C4-2B (cell line): ENCODE results near the gene ZKSCAN1.

Source experiments
- H3K27ac ChIP-seq: fragments of 450-650 bp; 2 replicates; pipeline ENCODE4 v1.5.1; 2017
- CTCF ChIP-seq: fragments of 450-650 bp; conservative IDR thresholded peaks from 2 replicates; pipeline ENCODE4 v1.5.1; 2017; ENCODE audit warnings: mild to moderate bottlenecking
- ZFX ChIP-seq: fragments of 450-650 bp; IDR thresholded peaks from 2 replicates; pipeline ENCODE4 v1.6.1; 2017

The ZKSCAN1 gene

GRCh38 chr7:100049441-100050291, 34.3 kb downstream of the ZKSCAN1 start, which contains the start of gene ZSCAN21:
ZSCAN21 (plus strand) TSS chr7:100049774; CDS start chr7:100057007, 7,233 bp downstream.
- H3K27ac ChIP-seq, result peak within 1 kb of the TSS; percentile 77
- peak; percentile 32 for TF ChIP-seq CTCF
- no peak for TF ChIP-seq ZFX

- H3K27ac ChIP-seq, result no peak overlapping the region
- no peak for TF ChIP-seq ZFX
- no peak for TF ChIP-seq CTCF
Observed at GRCh38 chr7:100051611-100052010, 36.2 kb downstream of the ZKSCAN1 start.

- no peak overlapping the region for H3K27ac ChIP-seq
- TF ChIP-seq CTCF (no peak), ZFX (no peak)
Observed at GRCh38 chr7:100053215-100053614, 37.8 kb downstream of the ZKSCAN1 start.

- TF ChIP-seq CTCF (no peak), ZFX (no peak)
- H3K27ac ChIP-seq, result no peak overlapping the region
Observed at GRCh38 chr7:100057006-100057405, 41.6 kb downstream of the ZKSCAN1 start.

GRCh38 chr7:100059251-100059739, 43.9 kb downstream of the ZKSCAN1 start:
- TF ChIP-seq CTCF, result no peak
- no peak for TF ChIP-seq ZFX
- H3K27ac ChIP-seq, result no peak overlapping the region

GRCh38 chr7:100061518-100062193, 46.3 kb downstream of the ZKSCAN1 start:
- no peak overlapping the region for H3K27ac ChIP-seq
- no peak for TF ChIP-seq ZFX
- no peak for TF ChIP-seq CTCF

- H3K27ac ChIP-seq, result no peak overlapping the region
- no peak for TF ChIP-seq CTCF
- TF ChIP-seq ZFX, result no peak
Observed at GRCh38 chr7:100063376-100063775, 48.0 kb downstream of the ZKSCAN1 start.
